Measurements from ENCODE around the gene KRTAP10-8.

KRTAP10-8 gene

DNA sequence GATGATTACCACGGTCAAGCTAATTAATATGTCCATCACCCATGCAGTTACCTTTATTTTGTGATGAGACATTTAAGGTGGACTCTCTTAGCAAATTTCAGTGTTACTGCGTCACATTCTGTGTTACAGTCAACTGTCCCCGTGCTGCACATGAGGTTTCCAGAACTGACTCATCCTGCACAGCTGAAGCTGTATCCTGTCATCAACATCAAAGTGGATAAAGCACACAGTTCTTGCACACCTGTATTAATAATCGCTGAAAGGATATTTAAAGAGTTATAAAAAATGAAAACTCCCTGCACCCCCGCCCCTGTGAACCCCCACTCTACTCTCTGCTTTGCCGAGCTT lies 28.1 kb upstream of the KRTAP10-8 start:
- Histone ChIP-seq H3K36me3 (ENCODE audit: control insufficient read depth in 2 of 2, insufficient read depth in 1 of 2, low read length in 2 of 2) (no peaks in the 10 kb centered on the region), H3K9me3 (ENCODE audit: control insufficient read depth, insufficient read depth, low read depth, low read length) (peaks cover 2% of the 10 kb centered on the region; the same call in 1 of the 2 replicates), H3K4me1 (ENCODE audit: control insufficient read depth, insufficient read depth, low read length) (no peaks in the 10 kb centered on the region), H3K4me3 (ENCODE audit: low read depth, low read length) (no peak overlapping the region), H3K27ac (ENCODE audit: extremely low read depth, low read depth, low read length) (no peak overlapping the region)
- ChIA-PET POLR2A (no interaction called here), CTCF (interaction anchor here (1.7 kb wide), 1 partner anchor 13 kb away, joined by 7 read pairs; no protein-coding TSS in a partner anchor)
- TF ChIP-seq ZNF174 (tag by site-specific recombination; IDR thresholded peaks at IDR 0.05) (no peak), SP7 (tag by site-specific recombination; IDR thresholded peaks at IDR 0.05) (0 out of 2 replicates have a peak, but pooled peaks have one; percentile 14), ZNF660 (tag by site-specific recombination; IDR thresholded peaks at IDR 0.05) (0 out of 2 replicates have a peak, but pooled peaks have one; percentile 11), ZNF211 (tag by site-specific recombination; IDR thresholded peaks at IDR 0.05; ENCODE audit: low read depth) (no peak), ZNF2 (tag by site-specific recombination; IDR thresholded peaks at IDR 0.05) (no peak), ZNF19 (tag by site-specific recombination; IDR thresholded peaks at IDR 0.05; ENCODE audit: low read depth) (no peak), ZNF362 (tag by site-specific recombination; IDR thresholded peaks at IDR 0.05) (no peak)
- TF ChIP-seq, protein P1, sequence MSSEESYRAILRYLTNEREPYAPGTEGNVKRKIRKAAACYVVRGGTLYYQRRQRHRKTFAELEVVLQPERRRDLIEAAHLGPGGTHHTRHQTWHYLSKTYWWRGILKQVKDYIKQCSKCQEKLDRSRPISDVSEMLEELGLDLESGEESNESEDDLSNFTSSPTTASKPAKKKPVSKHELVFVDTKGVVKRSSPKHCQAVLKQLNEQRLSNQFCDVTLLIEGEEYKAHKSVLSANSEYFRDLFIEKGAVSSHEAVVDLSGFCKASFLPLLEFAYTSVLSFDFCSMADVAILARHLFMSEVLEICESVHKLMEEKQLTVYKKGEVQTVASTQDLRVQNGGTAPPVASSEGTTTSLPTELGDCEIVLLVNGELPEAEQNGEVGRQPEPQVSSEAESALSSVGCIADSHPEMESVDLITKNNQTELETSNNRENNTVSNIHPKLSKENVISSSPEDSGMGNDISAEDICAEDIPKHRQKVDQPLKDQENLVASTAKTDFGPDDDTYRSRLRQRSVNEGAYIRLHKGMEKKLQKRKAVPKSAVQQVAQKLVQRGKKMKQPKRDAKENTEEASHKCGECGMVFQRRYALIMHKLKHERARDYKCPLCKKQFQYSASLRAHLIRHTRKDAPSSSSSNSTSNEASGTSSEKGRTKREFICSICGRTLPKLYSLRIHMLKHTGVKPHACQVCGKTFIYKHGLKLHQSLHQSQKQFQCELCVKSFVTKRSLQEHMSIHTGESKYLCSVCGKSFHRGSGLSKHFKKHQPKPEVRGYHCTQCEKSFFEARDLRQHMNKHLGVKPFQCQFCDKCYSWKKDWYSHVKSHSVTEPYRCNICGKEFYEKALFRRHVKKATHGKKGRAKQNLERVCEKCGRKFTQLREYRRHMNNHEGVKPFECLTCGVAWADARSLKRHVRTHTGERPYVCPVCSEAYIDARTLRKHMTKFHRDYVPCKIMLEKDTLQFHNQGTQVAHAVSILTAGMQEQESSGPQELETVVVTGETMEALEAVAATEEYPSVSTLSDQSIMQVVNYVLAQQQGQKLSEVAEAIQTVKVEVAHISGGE (tag by site-specific recombination; conservative IDR thresholded peaks at IDR 0.05; ENCODE audit: low read depth), result peak; percentile 94

DNA sequence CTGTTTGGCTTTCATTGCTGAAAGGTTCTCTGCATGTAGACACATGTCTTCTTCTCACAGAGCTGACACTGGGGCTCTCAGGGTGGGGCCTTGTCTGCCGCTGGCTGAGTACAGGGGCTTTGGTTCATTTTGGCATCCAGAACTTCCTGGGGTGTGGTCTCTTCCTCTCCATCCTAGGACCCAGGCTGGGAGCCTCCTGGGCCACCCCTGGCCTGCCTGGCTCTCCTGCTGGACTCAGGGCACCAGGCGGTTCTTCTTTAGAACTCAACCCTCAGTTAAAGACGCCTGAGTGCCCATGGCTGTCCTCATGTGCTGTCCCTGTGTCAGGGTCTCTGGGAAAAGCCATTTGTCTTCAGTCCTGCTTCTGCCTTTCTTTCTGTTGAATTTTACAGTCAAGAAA lies 26.0 kb upstream of the KRTAP10-8 start:
- ChIA-PET POLR2A (no interaction called here), CTCF (no interaction called here)
- TF ChIP-seq ZNF248 (tag by site-specific recombination; IDR thresholded peaks at IDR 0.05) (no peak), ZNF155 (tag by site-specific recombination; IDR thresholded peaks at IDR 0.05) (no peak), ZNF843 (tag by site-specific recombination; IDR thresholded peaks at IDR 0.05) (no peak), KLF16 (tag by site-specific recombination; IDR thresholded peaks at IDR 0.05) (no peak), ZNF701 (tag by site-specific recombination; IDR thresholded peaks at IDR 0.05) (no peak), ZNF174 (tag by site-specific recombination; IDR thresholded peaks at IDR 0.05) (no peak), ZNF596 (tag by site-specific recombination; IDR thresholded peaks at IDR 0.05) (no peak), ZNF433 (tag by site-specific recombination; IDR thresholded peaks at IDR 0.05; ENCODE audit: low read depth) (no peak), TCF7L2 (IDR thresholded peaks at IDR 0.05; ENCODE audit: borderline replicate concordance, low read depth, low read length) (no peak), HOXD13 (CRISPR knock-in tag; IDR thresholded peaks at IDR 0.05; ENCODE audit: borderline replicate concordance) (no peak), ZNF140 (tag by site-specific recombination; IDR thresholded peaks at IDR 0.05) (no peak), INSM2 (tag by site-specific recombination; IDR thresholded peaks at IDR 0.05) (no peak), ZNF600 (tag by site-specific recombination; IDR thresholded peaks at IDR 0.05) (no peak), ZNF747 (tag by site-specific recombination; IDR thresholded peaks at IDR 0.05) (no peak), ZNF350 (tag by site-specific recombination; IDR thresholded peaks at IDR 0.05) (no peak)
- TF ChIP-seq, protein P2, sequence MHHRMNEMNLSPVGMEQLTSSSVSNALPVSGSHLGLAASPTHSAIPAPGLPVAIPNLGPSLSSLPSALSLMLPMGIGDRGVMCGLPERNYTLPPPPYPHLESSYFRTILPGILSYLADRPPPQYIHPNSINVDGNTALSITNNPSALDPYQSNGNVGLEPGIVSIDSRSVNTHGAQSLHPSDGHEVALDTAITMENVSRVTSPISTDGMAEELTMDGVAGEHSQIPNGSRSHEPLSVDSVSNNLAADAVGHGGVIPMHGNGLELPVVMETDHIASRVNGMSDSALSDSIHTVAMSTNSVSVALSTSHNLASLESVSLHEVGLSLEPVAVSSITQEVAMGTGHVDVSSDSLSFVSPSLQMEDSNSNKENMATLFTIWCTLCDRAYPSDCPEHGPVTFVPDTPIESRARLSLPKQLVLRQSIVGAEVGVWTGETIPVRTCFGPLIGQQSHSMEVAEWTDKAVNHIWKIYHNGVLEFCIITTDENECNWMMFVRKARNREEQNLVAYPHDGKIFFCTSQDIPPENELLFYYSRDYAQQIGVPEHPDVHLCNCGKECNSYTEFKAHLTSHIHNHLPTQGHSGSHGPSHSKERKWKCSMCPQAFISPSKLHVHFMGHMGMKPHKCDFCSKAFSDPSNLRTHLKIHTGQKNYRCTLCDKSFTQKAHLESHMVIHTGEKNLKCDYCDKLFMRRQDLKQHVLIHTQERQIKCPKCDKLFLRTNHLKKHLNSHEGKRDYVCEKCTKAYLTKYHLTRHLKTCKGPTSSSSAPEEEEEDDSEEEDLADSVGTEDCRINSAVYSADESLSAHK (tag by site-specific recombination; IDR thresholded peaks at IDR 0.05), result no peak
- TF ChIP-seq, protein P3, sequence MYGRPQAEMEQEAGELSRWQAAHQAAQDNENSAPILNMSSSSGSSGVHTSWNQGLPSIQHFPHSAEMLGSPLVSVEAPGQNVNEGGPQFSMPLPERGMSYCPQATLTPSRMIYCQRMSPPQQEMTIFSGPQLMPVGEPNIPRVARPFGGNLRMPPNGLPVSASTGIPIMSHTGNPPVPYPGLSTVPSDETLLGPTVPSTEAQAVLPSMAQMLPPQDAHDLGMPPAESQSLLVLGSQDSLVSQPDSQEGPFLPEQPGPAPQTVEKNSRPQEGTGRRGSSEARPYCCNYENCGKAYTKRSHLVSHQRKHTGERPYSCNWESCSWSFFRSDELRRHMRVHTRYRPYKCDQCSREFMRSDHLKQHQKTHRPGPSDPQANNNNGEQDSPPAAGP (tag by site-specific recombination; IDR thresholded peaks at IDR 0.05), result no peak
- H3K4me3 ChIP-seq (ENCODE audit: low read depth, low read length), result no peak overlapping the region
- H3K9me3 ChIP-seq (ENCODE audit: control insufficient read depth, insufficient read depth, low read depth, low read length), result peaks cover 2% of the 10 kb centered on the region; the same call in 1 of the 2 replicates
- no peaks in the 10 kb centered on the region for H3K36me3 ChIP-seq (ENCODE audit: control insufficient read depth in 2 of 2, insufficient read depth in 1 of 2, low read length in 2 of 2)
- H3K4me1 ChIP-seq (ENCODE audit: control insufficient read depth, insufficient read depth, low read length), result no peaks in the 10 kb centered on the region
- no peak overlapping the region for H3K27ac ChIP-seq (ENCODE audit: extremely low read depth, low read depth, low read length)

All from HEK293 (cell line).